Peyer's patch (tissue), 4 donors: ENCODE results near the gene CDK5. TPM values are rescaled to one million over a fixed set of nuclear protein-coding genes. Genes with fewer than 3 reads are reported as not detected.

ENCODE experiments used
- DNase-seq, 3 donors: peaks; one replicate each; pipeline ENCODE4 v3.0.0-alpha.2; 2017 to 2019
- H3K27ac ChIP-seq, 4 donors: fragments of 200-600 bp; sonication (generic); one replicate each; pipeline ENCODE4 v1.5.1; 2016 to 2019
- H3K27me3 ChIP-seq, 2 donors: fragments of 200-600 bp; sonication (generic); one replicate each; pipeline ENCODE4 v1.5.1; 2019
- H3K36me3 ChIP-seq, 3 donors: fragments of 200-600 bp; sonication (generic); one replicate each; pipeline ENCODE4 v1.5.1; 2016 to 2019
- H3K4me1 ChIP-seq, 4 donors: fragments of 200-600 bp; sonication (generic); one replicate each; pipeline ENCODE4 v1.5.1; 2016 to 2019
- H3K4me3 ChIP-seq, 4 donors: fragments of 200-600 bp; sonication (generic); 1 replicate in 3 of 4; 2 replicates in 1 of 4; pipeline ENCODE4 v1.5.1; 2016 to 2019; ENCODE audit warnings: mild to moderate bottlenecking in 1 of 4
- H3K9me3 ChIP-seq, 4 donors: fragments of 200-600 bp; sonication (generic); one replicate each; pipeline ENCODE4 v1.5.1; 2016 to 2019; ENCODE audit warnings: mild to moderate bottlenecking in 1 of 4
- POLR2A ChIP-seq, 2 donors: fragments of 450-650 bp; IDR thresholded peaks; one replicate each; pipeline ENCODE4 v1.5.1; 2017; ENCODE audit warnings: antibody characterized with exemption in 2 of 2, mild to moderate bottlenecking in 2 of 2, moderate library complexity in 2 of 2
- total RNA-seq, 4 donors: library from RNA; depleted of rRNA; stranded (reverse); fragments of >200 nt; gene quantifications; one replicate each; pipeline ENCODE4 v1.1.0, GENCODE V29; 2016
- TF ChIP-seq, protein P1 (sequence below), 6 experiments: fragments of 450-650 bp in 4 of 6; fragments of 200-600 bp in 2 of 6; sonication (generic) in 1 of 6; IDR thresholded peaks; one replicate each; pipeline ENCODE4 v1.5.1; 2017 to 2019; ENCODE audit warnings: antibody characterized with exemption in 6 of 6, mild to moderate bottlenecking in 3 of 6, moderate library complexity in 1 of 6

CDK5 gene
- total RNA-seq, 4 donors from 2014 or later, result 6.9 to 15.4 (median 13.8) TPM

DNA sequence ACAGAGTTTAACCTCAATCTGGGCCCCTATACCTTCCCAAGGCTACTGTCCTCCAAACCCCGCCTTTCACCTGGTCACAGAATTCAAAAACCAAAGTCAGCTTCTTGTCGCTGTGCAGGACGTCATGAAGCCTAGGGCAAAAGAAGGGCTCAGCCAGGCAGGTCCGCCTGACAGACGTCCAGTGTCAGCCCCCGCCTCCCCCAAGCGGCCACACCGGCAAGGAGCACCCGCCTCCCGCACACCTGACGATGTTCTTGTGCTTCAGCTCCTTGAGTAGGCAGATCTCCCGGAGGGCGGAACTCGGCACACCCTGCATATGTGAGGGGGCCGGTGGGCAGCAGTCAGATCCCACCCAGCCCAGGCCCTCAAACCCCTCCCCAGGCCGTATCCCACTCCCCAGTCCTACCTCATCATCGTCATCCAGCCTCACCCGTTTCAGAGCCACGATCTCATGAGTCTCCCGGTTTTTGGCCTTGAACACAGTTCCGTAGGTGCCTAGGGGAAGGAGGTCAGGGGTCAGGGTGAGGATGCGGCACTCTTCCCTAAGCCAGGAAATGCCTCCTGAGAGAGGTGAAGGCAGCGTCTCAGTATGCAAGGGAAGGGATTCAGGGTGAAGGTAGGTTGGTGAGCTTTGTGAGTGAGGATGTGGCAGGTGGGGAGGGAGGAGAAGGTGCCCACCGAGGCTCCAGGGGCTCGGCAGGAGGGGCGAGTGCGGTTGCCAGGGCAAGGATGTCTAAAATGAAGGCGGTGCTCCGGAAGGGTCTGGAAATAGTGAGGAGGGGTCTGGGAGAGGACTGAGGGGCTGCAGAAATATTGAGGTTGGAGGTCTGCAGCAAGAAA is 811 bp downstream of the CDK5 start:
- H3K27ac ChIP-seq, result peak overlapping the region in 1 of 4 donors; percentile 92
- H3K4me1 ChIP-seq, result peaks cover 4 to 36% (median 18%) of the 10 kb centered on the region in 4 donors
- TF ChIP-seq POLR2A (IDR thresholded peaks at IDR 0.05), result no peak
- TF ChIP-seq, protein P1, sequence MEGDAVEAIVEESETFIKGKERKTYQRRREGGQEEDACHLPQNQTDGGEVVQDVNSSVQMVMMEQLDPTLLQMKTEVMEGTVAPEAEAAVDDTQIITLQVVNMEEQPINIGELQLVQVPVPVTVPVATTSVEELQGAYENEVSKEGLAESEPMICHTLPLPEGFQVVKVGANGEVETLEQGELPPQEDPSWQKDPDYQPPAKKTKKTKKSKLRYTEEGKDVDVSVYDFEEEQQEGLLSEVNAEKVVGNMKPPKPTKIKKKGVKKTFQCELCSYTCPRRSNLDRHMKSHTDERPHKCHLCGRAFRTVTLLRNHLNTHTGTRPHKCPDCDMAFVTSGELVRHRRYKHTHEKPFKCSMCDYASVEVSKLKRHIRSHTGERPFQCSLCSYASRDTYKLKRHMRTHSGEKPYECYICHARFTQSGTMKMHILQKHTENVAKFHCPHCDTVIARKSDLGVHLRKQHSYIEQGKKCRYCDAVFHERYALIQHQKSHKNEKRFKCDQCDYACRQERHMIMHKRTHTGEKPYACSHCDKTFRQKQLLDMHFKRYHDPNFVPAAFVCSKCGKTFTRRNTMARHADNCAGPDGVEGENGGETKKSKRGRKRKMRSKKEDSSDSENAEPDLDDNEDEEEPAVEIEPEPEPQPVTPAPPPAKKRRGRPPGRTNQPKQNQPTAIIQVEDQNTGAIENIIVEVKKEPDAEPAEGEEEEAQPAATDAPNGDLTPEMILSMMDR (IDR thresholded peaks at IDR 0.05), result peak in 2 of 6 experiments; percentile 15 to 24
- no peaks in the 10 kb centered on the region for H3K9me3 ChIP-seq
- DNase-seq, result peak in 1 of 3 donors; percentile 30
- H3K4me3 ChIP-seq, result peak overlapping the region; percentile 61 to 87 (median 79)
- no peaks in the 10 kb centered on the region for H3K27me3 ChIP-seq
- no peaks in the 10 kb centered on the region for H3K36me3 ChIP-seq

DNA sequence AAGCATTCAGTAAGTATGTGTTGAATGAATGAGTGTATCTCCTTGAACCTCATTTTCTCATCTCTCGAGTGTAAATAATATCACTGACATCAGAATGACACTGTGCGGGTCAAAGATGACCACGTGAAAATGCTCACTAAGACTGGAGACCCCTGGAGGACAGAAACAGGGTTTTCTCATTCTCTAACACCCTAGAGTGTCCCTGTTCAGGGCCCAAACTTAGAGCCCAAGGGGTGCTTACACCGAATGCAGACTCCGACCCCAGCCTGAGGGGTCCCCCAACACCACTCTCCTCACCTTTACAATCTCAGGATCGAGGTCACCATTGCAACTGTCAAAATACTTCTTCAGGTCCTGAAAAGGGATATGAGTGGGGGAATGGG is 1.4 kb downstream of the CDK5 start:
- H3K36me3 ChIP-seq, result no peaks in the 10 kb centered on the region
- H3K4me1 ChIP-seq, result peaks cover 4 to 30% (median 20%) of the 10 kb centered on the region in 4 donors
- no peaks in the 10 kb centered on the region for H3K9me3 ChIP-seq
- DNase-seq, result no peak
- no peaks in the 10 kb centered on the region for H3K27me3 ChIP-seq
- H3K4me3 ChIP-seq, result no peak overlapping the region
- TF ChIP-seq POLR2A (IDR thresholded peaks at IDR 0.05), result no peak
- TF ChIP-seq, protein P1 (IDR thresholded peaks at IDR 0.05), result no peak
- H3K27ac ChIP-seq, result no peak overlapping the region

DNA sequence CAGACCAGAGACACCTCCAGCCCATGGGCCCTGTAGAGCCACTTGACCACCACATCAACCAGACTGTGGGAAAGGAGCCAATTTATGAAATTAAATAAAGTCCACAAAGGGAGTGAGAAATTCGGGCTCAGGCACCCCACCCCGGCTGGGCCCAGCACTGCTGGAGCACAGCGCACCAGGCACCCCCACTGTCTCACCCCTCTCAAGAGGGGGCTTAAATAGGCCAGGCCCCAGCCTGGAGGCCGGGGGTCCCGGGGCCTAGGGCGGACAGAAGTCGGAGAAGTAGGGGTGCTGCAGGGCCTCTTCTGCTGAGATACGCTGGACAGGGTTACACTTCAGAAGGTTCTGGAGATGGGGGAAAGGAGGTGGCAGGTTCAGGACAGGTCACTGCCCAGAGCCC is 3.9 kb downstream of the CDK5 start:
- Histone ChIP-seq H3K9me3 (no peaks in the 10 kb centered on the region), H3K27ac (no peak overlapping the region), H3K27me3 (no peaks in the 10 kb centered on the region), H3K4me1 (peaks cover 0 to 21% (median 11%) of the 10 kb centered on the region in 4 donors), H3K4me3 (no peak overlapping the region), H3K36me3 (no peaks in the 10 kb centered on the region)
- DNase-seq, result no peak
- no peak for TF ChIP-seq POLR2A (IDR thresholded peaks at IDR 0.05)
- TF ChIP-seq, protein P1 (IDR thresholded peaks at IDR 0.05), result no peak

DNA sequence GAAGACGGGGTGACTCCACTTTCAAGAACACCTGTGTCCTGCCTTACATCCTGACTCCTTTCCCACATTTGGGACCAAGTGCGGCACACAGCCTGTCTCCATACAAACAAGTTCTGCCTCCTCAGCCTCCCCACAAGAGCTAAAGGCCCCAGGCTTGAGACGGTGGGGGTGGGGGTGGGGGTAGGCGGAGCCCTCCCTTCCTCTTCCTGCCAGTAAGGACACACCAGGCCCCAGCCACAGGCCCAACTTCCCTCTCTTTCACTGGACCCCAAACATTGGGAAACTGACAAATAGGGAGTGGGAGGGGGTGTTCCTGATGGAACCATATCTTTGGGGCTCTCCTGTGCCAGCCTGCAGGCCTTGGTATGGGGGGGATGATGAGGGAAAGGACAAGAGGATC is 4.6 kb downstream of the CDK5 start:
- Histone ChIP-seq H3K27me3 (no peaks in the 10 kb centered on the region), H3K36me3 (no peaks in the 10 kb centered on the region), H3K27ac (no peak overlapping the region), H3K4me1 (peaks cover 0 to 16% (median 11%) of the 10 kb centered on the region in 4 donors), H3K4me3 (no peak overlapping the region), H3K9me3 (no peaks in the 10 kb centered on the region)
- no peak for TF ChIP-seq POLR2A (IDR thresholded peaks at IDR 0.05)
- TF ChIP-seq, protein P1 (IDR thresholded peaks at IDR 0.05), result no peak
- DNase-seq, result no peak

DNA sequence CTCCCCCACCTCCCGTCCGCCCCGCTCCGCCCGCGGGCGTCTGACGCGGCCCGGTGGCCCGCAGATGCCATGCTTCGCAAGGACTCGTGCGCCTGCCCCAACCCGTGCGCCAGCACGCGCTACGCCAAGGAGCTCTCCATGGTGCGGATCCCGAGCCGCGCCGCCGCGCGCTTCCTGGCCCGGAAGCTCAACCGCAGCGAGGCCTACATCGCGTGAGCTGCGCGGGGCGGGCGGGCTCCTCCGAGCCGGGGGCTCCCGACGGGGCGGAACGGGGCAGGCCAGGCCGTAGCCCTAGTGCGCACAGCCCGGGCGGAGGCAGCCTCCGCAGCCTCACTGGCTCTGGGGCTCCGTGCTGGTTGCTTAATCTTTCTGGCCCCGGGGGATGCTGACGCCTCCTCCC is 6.6 kb downstream of the CDK5 start:
- Histone ChIP-seq H3K4me1 (peaks cover 0 to 9% (median 4%) of the 10 kb centered on the region in 4 donors), H3K27me3 (no peaks in the 10 kb centered on the region), H3K9me3 (no peaks in the 10 kb centered on the region), H3K4me3 (peak overlapping the region in 1 of 4 donors; percentile 14), H3K36me3 (no peaks in the 10 kb centered on the region), H3K27ac (no peak overlapping the region)
- DNase-seq, result peak in 2 of 3 donors; percentile 60 to 70
- TF ChIP-seq, protein P1 (IDR thresholded peaks at IDR 0.05), result no peak
- TF ChIP-seq POLR2A (IDR thresholded peaks at IDR 0.05), result no peak
